NCI-H1105 (cell line): ENCODE measurements around the gene HOXA11.
A peak's percentile ranks its signal among the peaks of the same experiment; 100 is the strongest.

Experiments used
- DNase-seq: peaks from one replicate; lab custom pipeline; 2025; lab: John Stamatoyannopoulos, UW

HOXA11 gene

GRCh38 chr7:27180431-27181420, 4.3 kb downstream of the HOXA11 start:
- no peak for DNase-seq

DNA sequence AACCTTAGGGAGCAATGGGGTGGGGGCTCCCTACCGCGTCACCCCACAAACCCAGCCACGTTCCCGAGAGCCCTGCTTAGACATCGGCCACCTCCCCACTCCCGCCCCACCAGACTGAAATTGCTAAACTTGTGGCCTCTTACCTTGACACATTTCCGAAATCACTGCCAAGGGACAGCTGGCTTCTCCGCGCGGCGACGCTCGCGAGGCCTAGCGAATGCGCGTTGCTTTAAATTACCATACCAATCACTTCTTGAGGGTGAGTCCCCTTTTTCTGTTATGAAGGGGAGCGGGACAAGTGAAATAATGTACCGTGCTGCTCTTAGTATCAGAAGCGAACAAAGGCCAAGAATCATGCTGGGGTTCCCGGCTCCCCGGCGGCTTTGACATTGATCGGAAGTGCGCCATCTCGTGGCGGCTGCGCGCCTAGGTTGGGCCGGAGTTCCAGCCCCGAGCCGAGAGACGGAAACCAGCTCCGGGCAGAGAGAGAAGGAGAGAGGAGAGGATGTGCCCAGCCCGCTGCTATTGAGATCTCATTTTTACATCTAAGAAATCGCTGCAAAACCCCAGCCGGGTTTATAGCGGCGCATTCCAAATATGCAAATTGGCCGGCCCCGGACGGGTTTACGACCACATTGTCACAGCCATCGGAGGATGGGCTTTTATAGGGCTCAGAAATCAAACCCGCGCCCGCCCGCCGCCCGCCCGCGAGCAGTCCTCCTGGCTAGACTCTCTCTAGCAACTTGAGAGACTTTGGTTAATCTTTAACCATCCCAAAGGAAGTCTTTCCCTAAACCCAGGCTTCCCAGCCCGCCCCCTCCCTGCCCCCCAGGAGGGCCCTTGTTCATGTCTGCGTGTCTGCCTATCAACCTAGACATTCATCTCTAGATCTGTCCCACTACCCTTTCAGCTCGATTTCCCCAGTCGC, 5.3 kb downstream of the HOXA11 start:
- no peak for DNase-seq

- DNase-seq = no peak
These were observed 6.0 kb downstream of the HOXA11 start for GRCh38 chr7:27179030-27179429.

- DNase-seq = no peak
These were observed 6.7 kb downstream of the HOXA11 start for GRCh38 chr7:27178366-27178765.

- no peak for DNase-seq
These were observed 7.2 kb downstream of the HOXA11 start for GRCh38 chr7:27177795-27178320.

DNA sequence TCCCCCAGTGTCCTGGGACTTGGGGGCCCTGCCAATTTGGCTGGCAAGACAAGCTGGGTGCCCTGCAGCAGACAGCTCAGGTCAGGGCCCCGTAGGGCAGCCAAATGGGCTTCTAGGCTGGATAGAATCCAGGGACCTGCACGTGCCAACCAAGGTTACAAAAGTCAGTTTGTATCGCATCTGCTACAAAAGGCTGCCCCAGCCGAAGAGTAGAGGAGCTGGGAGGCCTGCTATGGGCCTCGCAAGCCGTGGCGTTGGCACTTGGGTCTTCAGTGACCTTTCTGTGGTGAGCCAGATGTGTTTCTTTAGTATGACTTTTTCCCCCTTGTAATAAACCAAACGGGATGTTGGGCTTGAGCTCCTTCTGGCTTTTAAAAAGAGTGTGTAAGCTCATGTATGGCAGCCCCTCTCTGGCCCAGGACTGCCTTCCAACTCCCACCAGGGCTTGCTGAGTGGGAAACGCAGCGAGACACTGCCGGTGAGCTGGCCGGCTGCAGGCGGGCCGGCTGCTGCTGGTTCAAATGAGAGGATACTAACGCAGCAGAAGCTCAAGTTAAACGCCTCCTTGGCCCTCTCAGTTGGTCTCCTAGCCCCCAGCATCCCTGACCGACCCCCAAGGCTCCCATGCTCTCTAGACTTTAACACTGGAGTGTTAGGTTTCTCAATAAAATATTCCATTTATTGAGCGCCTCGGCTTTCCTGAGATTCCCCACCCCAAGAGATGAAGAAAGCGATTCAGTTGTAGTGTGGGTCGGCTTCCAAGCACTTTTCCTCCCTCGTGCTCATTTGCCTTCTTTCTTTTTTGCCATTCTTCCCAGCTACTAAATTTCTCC, 7.9 kb downstream of the HOXA11 start:
- no peak for DNase-seq

GRCh38 chr7:27176524-27176845, 8.5 kb downstream of the HOXA11 start:
- no peak for DNase-seq

DNA sequence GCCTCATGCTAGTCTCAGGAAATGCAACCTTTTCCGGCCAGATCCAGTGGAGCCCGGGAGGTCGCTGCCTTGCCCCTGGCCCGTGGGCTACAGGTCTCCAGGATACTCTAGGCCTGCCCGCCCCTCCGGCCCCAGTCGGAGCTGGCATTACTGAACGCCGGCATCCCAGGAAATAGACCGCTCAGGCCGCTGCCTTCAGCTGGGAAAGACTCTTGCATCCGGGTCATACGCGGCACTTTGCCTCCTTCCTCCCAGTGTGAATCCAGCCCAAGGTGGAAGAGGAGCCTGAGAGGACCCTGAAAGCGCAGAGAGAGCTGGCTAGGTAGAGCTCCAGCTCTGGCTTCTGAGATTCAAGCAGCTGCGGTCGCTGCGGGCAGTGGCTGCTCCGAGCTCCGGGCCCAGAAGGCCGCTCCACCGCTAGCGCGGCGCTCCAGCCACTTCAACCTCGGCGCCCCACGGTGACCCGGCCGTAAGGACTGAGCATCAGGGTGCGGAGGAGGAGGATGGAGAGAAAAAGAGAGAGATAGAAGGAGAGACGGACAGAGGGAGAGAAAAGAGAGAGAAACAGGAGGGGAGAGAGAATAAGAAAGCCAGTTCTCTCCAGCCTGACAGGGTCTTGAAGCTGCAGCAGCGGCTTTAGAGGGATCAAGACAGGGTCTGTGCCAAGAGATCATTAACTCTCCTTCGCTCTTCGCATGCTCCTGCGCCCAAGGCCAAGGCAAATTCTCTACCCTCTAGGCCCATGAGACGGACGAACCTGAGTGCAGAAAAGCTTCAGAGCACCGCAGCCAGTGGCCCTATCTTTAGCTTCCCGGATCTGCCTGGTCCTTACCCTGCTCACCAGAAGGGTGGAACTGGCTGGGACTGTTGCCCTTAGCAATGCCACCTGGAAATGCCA, 9.2 kb downstream of the HOXA11 start:
- no peak for DNase-seq

DNA sequence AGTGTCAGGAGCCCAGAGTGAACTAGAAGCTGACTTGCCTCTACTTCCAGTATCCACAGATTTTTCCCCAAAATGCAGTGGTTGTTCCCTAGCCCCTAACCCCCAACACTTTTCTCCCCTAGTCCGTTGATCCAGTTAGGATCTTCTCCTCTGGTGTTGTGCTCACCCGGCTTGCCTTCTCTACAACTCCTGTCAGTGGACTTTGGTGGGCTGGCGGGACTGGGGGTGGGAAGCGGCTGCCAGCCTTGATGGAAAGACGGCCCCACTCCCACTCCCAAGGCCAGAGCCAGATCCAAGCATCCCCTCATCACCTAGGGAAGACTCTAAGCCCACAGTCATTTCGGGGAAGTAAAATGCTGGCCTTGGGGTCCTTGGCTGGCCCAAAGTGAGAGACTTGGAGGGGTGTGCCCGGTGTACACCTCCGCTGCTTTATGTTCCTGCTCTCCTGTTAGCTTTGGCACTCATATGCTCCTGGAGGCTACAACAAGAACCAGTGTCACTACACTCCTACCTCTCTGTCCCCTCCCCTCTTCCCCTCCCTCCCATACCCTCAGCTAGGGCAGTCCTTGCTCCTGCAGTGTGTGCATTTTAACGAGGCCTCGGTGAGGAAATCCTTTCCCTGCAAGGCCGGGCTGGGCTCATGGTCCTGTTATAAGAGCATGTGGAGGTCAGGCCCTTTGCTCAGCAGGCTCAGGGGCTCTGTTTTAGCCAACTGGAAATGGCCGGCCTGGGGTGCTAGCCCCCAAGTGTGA, 10.0 kb downstream of the HOXA11 start:
- DNase-seq = no peak

- peak; percentile 57 for DNase-seq
These were observed 10.8 kb downstream of the HOXA11 start, which contains the start of gene HOXA10 for GRCh38 chr7:27173956-27174873. TSS of gene HOXA10 (minus strand) at chr7:27174320. CDS start at chr7:27174306, 14 bp downstream.

DNA sequence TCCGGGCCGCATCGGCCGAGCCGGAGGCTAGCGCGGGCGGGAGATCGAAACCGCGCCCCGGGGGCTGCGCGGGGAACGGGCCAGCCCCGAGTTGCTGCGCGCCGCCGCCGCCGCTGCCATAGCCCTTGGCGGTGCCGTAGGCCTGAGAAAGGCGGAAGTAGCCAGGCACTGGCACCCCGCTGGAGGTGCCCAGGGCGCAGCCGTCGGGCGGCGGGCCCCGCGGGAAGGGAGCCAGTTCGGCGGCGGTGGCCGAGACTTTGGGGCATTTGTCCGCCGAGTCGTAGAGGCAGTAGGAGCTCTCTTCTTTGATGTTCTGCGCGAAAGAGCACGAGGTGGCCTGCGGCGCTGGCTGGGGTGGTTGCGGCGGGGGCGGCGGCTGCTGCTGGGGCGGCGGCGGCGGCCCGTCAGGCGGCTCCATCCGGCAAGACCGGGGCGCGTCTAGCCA, 11.5 kb downstream of the HOXA11 start:
- DNase-seq = no peak

- peak; percentile 55 for DNase-seq
These were observed 12.1 kb downstream of the HOXA11 start for GRCh38 chr7:27172823-27173510.

GRCh38 chr7:27172315-27172774, 12.7 kb downstream of the HOXA11 start:
- no peak for DNase-seq

GRCh38 chr7:27171637-27172314, 13.3 kb downstream of the HOXA11 start:
- DNase-seq = no peak

GRCh38 chr7:27171325-27171636, 13.8 kb downstream of the HOXA11 start:
- no peak for DNase-seq

DNA sequence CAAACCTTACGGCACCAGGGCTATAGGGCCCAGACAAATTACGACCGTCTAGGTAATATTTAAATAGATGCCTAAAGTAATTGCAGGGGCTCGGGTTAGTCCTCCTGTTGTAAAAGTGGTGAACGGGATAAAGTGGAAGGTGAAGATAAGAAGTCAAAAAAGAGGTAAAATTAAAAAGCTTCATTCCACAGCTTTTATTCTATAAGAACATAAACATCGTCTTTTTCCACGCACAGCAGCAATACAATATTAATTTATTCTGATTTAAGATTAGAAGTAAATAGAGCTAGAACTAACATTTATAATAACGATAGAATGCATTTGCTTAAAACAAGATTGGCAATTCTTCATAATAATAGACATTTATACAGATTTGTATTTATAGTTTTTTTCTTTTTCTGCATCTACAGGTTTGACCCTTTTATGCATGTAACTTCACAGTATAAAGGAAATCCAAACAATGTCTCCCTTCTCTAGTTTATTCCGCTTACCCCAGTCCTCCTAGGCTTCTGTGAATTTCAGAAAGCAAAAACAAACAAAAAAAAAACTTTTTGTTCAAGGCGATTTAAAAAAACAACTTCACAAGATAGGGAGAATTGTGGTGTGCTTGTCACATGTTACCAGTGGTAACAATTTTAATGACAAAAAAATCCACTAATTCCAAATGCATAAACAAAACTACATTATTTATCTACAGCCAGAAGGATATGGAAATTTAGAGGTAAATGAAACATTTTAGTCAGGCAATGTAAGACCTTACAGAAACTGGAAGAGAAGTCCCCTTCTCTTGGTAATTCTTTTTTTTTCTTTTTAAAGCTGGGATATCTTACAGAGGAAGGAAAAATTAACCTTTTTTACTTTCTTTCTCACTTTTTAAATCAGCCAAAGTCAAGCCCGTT, 14.4 kb downstream of the HOXA11 start:
- DNase-seq = no peak
